GM21723 (cell line): ENCODE data around the gene GPR42.
"Not testable (repeated sequence)": the region's sequence is repeated elsewhere in the genome, so short reads cannot be mapped to it uniquely, and the experiment has no call there.

ENCODE experiments used
- ATAC-seq: cut with Tn5 transposase; IDR thresholded peaks from one replicate; pipeline ENCODE4 v1.9.1; 2021; ENCODE audit warnings: mild to moderate bottlenecking, moderate library complexity; ENCODE audit not compliant: unreplicated experiment

Gene GPR42

GRCh38 chr19:35392742-35393715 is 22.2 kb downstream of the GPR42 start:
- ATAC-seq = no peak

GRCh38 chr19:35395382-35396199 is 24.7 kb downstream of the GPR42 start:
- no peak for ATAC-seq

GRCh38 chr19:35396240-35396885 is 25.5 kb downstream of the GPR42 start:
- ATAC-seq = no peak

GRCh38 chr19:35397064-35397463 is 26.2 kb downstream of the GPR42 start:
- ATAC-seq = no peak

- no peak for ATAC-seq
Measured at GRCh38 chr19:35398570-35398969, 27.7 kb downstream of the GPR42 start.

GRCh38 chr19:35399231-35399630 is 28.4 kb downstream of the GPR42 start:
- ATAC-seq = no peak

GRCh38 chr19:35399948-35400772 is 29.3 kb downstream of the GPR42 start:
- ATAC-seq = no peak

- no peak for ATAC-seq
Measured at GRCh38 chr19:35400773-35401100, 29.9 kb downstream of the GPR42 start.

- ATAC-seq = not testable (repeated sequence)
Measured at GRCh38 chr19:35401416-35401815, 30.5 kb downstream of the GPR42 start.

- ATAC-seq = no peak
Measured at GRCh38 chr19:35403116-35403760, 32.4 kb downstream of the GPR42 start.

GRCh38 chr19:35404879-35405622 is 34.2 kb downstream of the GPR42 start:
- ATAC-seq = peak; percentile 72

GRCh38 chr19:35407619-35408018 is 36.8 kb downstream of the GPR42 start:
- ATAC-seq = no peak

- peak; percentile 58 for ATAC-seq
Measured at GRCh38 chr19:35408284-35409171, 37.7 kb downstream of the GPR42 start.

GRCh38 chr19:35409191-35409590 is 38.3 kb downstream of the GPR42 start:
- ATAC-seq = no peak

- ATAC-seq = no peak
Measured at GRCh38 chr19:35410487-35410886, 39.6 kb downstream of the GPR42 start.

GRCh38 chr19:35414442-35414841 is 43.6 kb downstream of the GPR42 start:
- ATAC-seq = no peak

- ATAC-seq = no peak
Measured at GRCh38 chr19:35416331-35416730, 45.5 kb downstream of the GPR42 start.

GRCh38 chr19:35417278-35417677 is 46.4 kb downstream of the GPR42 start:
- no peak for ATAC-seq
